SJSA1 (cell line): ENCODE measurements around the gene RCHY1. TPM values are rescaled to one million over a fixed set of nuclear protein-coding genes. Genes with fewer than 3 reads are reported as not detected.
A peak's percentile ranks its signal among the peaks of the same experiment; 100 is the strongest.
"Not testable (repeated sequence)": the region's sequence is repeated elsewhere in the genome, so short reads cannot be mapped to it uniquely, and the experiment has no call there.

Experiments
- DNase-seq, 2 experiments: peaks; one replicate each; pipeline ENCODE4 v3.0.0-alpha.2; 2015 to 2020; ENCODE audit warnings: low spot score in 2 of 2, low read depth in 1 of 2
- H3K27ac ChIP-seq: fragments of 250-450 bp; sonication (Bioruptor Pico); 2 replicates; pipeline ENCODE4 v1.5.1; 2020; ENCODE audit warnings: mild to moderate bottlenecking, moderate library complexity
- H3K27me3 ChIP-seq: fragments of 250-450 bp; sonication (Bioruptor Pico); replicated peaks from 2 replicates; pipeline ENCODE4 v1.5.1; 2020; ENCODE audit warnings: mild to moderate bottlenecking, moderate library complexity
- H3K36me3 ChIP-seq: fragments of 250-450 bp; sonication (Bioruptor Pico); 2 replicates; pipeline ENCODE4 v1.5.1; 2020; ENCODE audit warnings: mild to moderate bottlenecking
- H3K4me1 ChIP-seq: fragments of 250-450 bp; sonication (Bioruptor Pico); replicated peaks from 2 replicates; pipeline ENCODE4 v1.6.1; 2021; ENCODE audit warnings: mild to moderate bottlenecking
- H3K4me3 ChIP-seq: fragments of 250-450 bp; sonication (Bioruptor Pico); 2 replicates; pipeline ENCODE4 v1.5.1; 2020; ENCODE audit warnings: mild to moderate bottlenecking
- H3K9me3 ChIP-seq: fragments of 250-450 bp; sonication (Bioruptor Pico); replicated peaks from 2 replicates; pipeline ENCODE4 v1.5.1; 2020; ENCODE audit warnings: mild to moderate bottlenecking
- total RNA-seq: library from RNA; depleted of rRNA; stranded (reverse); fragments of >200 nt; shearing (Covaris generic); gene quantifications from 2 replicates; pipeline ENCODE4 v1.2.3, GENCODE V29; 2014; rRNA removed

RCHY1 gene
- 23.2 and 34.0 TPM in 2 replicates for total RNA-seq

DNA sequence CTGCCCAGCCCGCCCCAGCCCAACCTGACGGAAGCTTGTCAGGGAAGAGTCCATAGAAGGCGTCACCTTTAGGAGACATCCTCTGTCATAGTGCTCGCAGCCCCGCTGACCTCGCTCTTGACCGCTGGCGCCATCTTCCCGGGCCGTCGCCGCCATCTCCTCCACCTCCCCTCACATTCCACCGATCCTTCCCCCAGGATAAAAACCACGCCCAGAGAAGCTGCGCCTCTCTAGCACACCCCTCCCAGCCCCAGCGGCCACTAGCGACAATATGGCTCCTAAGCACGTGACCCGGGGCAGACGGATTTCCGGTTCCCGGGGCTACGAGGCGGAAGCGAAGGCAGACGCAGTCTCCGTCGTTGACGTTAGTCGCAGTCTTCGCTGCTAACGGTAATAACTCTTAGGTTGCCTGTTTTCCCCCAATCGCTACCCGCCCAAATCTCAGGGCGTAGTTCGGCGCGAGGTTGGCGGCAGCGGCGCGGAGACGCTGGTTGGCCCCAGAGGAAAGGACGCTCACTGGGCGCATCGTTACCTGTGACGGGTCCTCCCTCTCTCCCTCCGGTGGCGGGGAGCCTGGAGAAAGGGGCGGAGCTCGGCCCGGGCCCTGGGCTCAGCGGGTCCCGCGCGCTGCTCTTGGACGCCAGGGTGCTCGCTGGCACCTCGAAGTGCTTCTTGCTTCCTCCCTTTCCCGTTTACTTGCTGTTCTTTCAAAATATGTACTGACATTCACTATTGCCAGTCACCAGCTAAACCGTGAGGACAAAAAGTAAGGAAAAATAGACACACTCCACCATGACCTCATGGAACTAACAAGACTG lies at the start of gene RCHY1, which contains the start of gene THAP6:
RCHY1 (minus strand) TSS at position 273 of the 818 bp plus-strand sequence; CDS start at position 156, 117 bp downstream.
THAP6 (plus strand) TSS at position 343 of the 818 bp plus-strand sequence. CDS start 980 bp downstream, outside the sequence.
- peak within 1 kb of the TSS; percentile 82 for H3K4me3 ChIP-seq
- peak; percentile 97 to 98 for DNase-seq
- peaks cover 38% of the 10 kb centered on the region for H3K36me3 ChIP-seq
- no peaks in the 10 kb centered on the region for H3K27me3 ChIP-seq
- H3K4me1 ChIP-seq = peaks cover 23% of the 10 kb centered on the region
- H3K9me3 ChIP-seq = no peaks in the 10 kb centered on the region
- peak within 1 kb of the TSS; percentile 85 for H3K27ac ChIP-seq

DNA sequence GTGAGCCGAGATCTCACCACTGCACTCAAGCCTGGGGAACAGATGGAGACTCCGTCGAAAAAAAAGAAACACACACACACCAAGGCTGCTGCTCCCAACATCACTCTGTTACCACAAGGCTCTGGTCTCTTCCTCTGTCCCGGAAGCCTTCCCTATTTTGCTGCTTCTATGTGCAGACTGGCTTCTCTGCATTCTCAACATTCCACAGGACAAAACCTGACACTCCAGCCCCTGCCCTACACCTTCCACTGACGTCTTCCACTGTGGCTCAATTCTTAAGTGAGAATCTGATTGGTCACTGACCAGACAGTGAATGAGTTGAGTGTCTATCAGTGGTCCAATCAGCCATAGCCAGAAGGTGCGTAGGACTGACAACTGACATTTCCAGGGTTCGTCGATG lies 47.6 kb upstream of the RCHY1 start:
- no peak for DNase-seq

DNA sequence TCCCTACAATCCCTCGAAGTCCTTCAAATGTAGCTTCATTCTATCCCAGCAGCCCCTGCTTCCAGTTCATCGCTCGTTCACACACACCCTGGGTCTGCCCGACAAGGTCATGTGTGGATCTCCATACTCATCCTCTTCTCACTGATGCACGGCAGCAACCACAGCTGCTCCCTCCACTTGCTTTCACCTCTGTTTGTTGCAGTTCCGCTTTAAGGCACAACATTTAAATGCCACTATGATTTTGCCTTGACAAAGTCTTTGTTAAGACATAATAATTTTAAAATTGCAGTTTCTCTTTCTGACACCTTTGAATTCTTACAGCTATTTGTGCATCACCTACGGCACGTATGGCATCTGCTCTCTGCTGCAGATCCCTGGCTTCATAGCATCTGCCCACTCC lies 43.5 kb upstream of the RCHY1 start:
- Histone ChIP-seq H3K4me3 (no peak overlapping the region), H3K27ac (no peak overlapping the region)

More for the DNA sequence above, 47.6 kb upstream of the RCHY1 start:
- Histone ChIP-seq H3K27ac (no peak overlapping the region), H3K36me3 (no peaks in the 10 kb centered on the region), H3K4me3 (no peak overlapping the region), H3K4me1 (no peaks in the 10 kb centered on the region), H3K9me3 (no peaks in the 10 kb centered on the region), H3K27me3 (peaks cover 4% of the 10 kb centered on the region; the same call in 1 of the 2 replicates)

DNA sequence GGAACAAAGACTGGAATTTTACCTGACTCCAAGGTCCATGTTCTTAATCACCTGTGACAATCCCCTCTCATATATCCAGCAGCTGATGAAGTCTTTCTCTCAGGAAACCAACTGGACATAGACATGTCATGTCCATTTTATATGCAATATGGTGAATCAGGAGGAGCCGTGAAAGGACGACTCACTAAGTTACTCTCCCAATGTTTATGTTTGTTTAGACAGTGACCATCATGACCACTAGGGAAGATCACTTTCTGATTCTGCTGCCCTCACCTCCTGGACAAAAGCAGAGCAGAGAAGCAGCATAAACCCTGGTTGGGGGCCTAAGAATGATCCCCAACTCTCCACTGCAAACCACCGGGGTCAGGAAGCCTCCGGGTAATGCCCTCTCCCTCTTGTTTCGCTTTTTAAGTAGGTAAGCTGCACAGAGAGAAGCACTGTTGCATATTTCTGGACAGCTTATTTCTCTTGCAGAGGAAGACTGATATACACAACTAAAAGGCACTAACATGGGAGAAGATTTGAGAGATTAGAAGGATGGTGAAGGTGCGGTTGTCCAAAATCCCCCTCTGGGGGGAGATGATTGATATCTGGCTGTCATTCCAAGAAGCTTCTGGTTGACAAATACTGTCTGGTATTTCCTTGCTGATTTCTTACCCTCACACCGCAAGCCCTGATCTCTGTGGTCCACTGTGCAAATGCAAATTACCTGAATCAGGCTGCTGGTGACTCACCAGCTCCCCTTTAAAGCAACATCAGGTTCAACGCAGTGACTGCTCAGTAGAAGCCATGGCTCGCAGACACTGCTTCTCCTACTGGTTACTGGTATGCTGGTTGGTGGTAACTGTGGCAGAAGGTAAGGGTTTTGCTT lies 41.3 kb upstream of the RCHY1 start, which contains the start of gene ODAPH:
ODAPH (plus strand) TSS at position 773 of the 871 bp plus-strand sequence; CDS start at position 790, 17 bp downstream.
- DNase-seq = peak in 1 of 2 experiments; percentile 20
- Histone ChIP-seq H3K4me3 (no peak within 1 kb of the TSS), H3K9me3 (no peaks in the 10 kb centered on the region), H3K4me1 (peaks cover 11% of the 10 kb centered on the region), H3K27me3 (peaks cover 5% of the 10 kb centered on the region; the same call in 1 of the 2 replicates), H3K36me3 (no peaks in the 10 kb centered on the region), H3K27ac (no peak within 1 kb of the TSS)

More for the DNA sequence above, 43.5 kb upstream of the RCHY1 start:
- H3K36me3 ChIP-seq = no peaks in the 10 kb centered on the region
- H3K4me1 ChIP-seq = peaks cover 11% of the 10 kb centered on the region
- H3K9me3 ChIP-seq = no peaks in the 10 kb centered on the region
- H3K27me3 ChIP-seq = peaks cover 5% of the 10 kb centered on the region; the same call in 1 of the 2 replicates
- DNase-seq = no peak

DNA sequence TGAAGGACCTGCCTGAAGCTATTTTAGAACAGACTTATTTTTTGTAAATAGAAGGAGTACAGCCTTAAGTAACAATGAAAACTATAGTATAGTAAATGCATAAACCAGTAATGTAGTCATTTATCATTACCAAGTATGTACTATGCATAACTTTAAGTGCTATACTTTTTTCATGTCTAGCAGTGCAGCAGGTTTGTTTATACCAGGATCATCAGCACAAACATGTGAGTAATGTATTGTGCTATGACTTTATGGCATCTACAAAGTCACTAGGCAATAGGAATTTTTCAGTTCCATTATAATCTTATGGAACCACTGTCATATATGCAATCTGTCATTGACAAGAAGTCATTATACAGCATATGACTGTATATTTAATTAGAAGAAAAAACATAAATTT lies 38.2 kb upstream of the RCHY1 start:
- peaks cover 11% of the 10 kb centered on the region for H3K4me1 ChIP-seq
- no peaks in the 10 kb centered on the region for H3K36me3 ChIP-seq
- DNase-seq = no peak
- H3K9me3 ChIP-seq = no peaks in the 10 kb centered on the region
- H3K27ac ChIP-seq = no peak overlapping the region
- H3K4me3 ChIP-seq = no peak overlapping the region
- peaks cover 5% of the 10 kb centered on the region; the same call in 1 of the 2 replicates for H3K27me3 ChIP-seq

DNA sequence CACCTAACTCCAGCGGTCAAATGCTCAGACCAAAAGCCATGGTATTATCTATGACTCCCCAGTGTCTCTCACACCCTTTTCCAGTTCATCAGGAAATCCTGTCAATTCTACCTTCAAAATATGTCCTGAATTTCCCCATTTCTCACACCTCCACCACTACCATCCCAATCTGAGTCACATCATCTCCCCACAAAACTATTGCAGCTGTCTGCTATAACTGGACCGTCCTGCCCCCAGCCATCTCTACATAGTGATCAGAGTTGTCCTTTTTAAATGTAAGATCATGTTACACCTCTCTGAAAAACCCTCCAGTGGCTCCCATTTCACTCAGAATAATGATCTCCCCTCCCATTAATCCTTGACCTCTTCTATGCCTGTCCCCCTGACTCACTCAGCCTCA lies 34.8 kb upstream of the RCHY1 start:
- no peak overlapping the region for H3K4me3 ChIP-seq

DNA sequence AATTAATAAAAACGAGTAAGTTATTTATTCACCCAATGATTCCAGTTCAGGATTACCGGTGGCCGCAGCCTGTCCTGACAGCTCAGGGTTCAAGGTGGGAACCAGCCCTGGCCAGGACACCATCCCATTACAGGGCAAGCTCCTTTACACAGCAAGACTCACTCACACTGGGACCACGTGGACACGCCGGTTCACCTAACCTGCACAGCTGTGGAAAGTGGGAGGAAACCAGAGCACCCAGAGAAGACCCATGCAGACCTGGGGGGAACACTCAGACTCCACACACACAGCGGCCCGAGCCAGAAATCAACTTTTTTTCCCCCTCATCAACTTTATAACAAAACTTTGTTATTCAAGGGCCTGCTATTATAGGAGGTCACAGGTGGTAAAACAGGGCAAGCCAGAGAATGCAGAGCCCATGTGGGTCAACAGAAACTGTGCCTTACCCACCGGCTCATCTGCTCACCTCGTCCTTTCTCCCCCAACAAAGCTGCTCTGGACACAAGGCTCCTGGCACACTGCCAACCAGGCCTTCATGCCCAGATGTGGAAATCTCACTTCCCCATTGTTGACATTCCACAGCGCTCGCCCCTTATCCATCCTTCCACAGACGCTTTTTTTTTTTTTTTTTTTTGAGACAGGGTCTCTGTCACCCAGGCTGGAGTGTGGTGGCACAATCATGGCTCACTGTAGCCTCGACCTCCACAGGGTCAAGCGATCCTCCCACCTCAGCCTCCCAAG lies 33.6 kb upstream of the RCHY1 start:
- H3K36me3 ChIP-seq = no peaks in the 10 kb centered on the region
- H3K4me3 ChIP-seq = no peak overlapping the region
- no peaks in the 10 kb centered on the region for H3K4me1 ChIP-seq
- DNase-seq = no peak
- no peaks in the 10 kb centered on the region for H3K9me3 ChIP-seq
- no peak overlapping the region for H3K27ac ChIP-seq
- no peaks in the 10 kb centered on the region for H3K27me3 ChIP-seq

More for the DNA sequence above, 34.8 kb upstream of the RCHY1 start:
- Histone ChIP-seq H3K27ac (no peak overlapping the region), H3K9me3 (no peaks in the 10 kb centered on the region), H3K27me3 (no peaks in the 10 kb centered on the region), H3K36me3 (no peaks in the 10 kb centered on the region), H3K4me1 (no peaks in the 10 kb centered on the region)
- DNase-seq = no peak

DNA sequence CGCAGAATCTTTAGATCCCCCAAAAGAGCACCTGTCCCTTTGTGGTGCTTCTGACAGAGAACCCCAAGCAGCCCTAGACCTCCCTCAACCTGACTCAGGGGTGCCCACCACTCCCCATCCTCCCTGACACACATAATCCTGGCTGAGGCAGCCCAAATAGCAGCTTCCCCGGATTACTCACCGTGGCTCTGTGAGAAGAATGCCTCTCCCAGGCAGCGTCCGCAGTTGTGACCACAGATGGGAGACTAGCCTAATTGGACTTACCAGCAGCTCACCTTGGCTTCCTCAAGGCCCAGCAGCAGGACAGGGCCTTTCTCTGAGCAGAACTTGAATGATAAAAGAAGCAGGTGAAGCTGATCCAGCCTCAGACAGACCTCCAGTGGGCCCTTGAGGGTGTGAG lies 31.3 kb upstream of the RCHY1 start:
- H3K4me1 ChIP-seq = no peaks in the 10 kb centered on the region
- no peaks in the 10 kb centered on the region for H3K27me3 ChIP-seq
- no peak overlapping the region for H3K4me3 ChIP-seq
- H3K36me3 ChIP-seq = no peaks in the 10 kb centered on the region
- no peak for DNase-seq
- H3K9me3 ChIP-seq = no peaks in the 10 kb centered on the region
- H3K27ac ChIP-seq = no peak overlapping the region

DNA sequence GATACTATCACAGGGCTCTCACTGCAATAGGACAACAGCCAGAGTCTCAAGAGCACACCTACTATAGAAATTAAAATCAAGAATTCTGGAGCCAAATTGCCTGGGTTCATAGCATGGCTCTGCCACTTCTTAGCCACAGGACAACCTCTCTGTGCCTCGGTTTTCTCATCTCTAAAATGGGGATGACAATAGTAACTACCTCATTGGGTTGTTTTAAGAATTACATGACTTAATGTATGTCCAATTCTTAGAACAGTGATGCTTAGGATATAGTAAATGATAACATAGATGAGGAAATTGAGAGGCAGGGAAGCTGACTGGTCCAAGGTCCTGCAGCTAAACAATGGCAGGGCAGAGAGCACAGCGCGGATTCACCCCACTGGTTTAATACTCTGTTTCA lies 30.7 kb upstream of the RCHY1 start:
- H3K9me3 ChIP-seq = no peaks in the 10 kb centered on the region
- H3K4me1 ChIP-seq = no peaks in the 10 kb centered on the region
- no peaks in the 10 kb centered on the region for H3K36me3 ChIP-seq

DNA sequence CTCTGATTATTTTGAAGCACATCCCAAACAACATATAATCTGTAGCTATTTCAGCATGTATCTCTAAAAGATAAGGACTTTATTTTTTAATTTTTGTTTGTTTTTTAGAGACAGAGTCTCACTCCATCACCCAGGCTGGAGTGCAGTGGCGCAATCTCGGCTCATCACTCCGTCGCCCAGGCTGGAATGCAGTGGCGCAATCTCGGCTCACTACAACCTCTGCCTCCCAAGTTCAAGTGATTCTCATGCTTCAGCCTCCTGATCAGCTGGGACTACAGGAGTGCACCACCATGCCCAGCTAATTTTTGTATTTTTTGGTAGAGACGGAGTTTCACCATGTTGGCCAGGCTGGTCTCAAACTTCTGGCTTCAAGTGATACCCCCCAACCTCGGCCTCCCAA lies 30.0 kb upstream of the RCHY1 start:
- H3K9me3 ChIP-seq, H3K4me3 ChIP-seq, DNase-seq, H3K27me3 ChIP-seq, H3K4me1 ChIP-seq, H3K27ac ChIP-seq, H3K36me3 ChIP-seq: not testable (repeated sequence)

More for the DNA sequence above, 30.7 kb upstream of the RCHY1 start:
- Histone ChIP-seq H3K27me3 (no peaks in the 10 kb centered on the region), H3K4me3 (no peak overlapping the region), H3K27ac (no peak overlapping the region)
- no peak for DNase-seq

DNA sequence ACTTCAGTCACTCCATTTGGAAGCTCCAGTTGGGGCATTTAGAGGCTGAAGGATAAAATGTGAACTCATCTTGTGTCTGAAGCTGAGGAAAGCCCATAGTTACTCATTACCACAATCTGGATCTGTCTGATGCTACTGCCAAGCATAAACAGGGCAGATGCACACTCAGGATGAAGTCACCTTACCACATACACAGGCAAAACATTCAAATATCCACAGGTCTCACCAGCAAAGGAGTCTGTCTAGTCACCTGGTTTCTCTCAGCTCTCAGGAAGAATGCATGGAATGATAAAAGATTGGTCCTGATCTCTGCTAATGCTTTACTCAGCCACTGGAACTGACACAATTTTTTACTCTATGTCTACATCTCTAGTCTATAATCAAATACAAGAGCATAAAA lies 28.6 kb upstream of the RCHY1 start:
- no peak for DNase-seq
- no peaks in the 10 kb centered on the region for H3K9me3 ChIP-seq
- no peak overlapping the region for H3K27ac ChIP-seq
- H3K4me3 ChIP-seq = no peak overlapping the region
- no peaks in the 10 kb centered on the region for H3K36me3 ChIP-seq
- no peaks in the 10 kb centered on the region for H3K4me1 ChIP-seq
- H3K27me3 ChIP-seq = no peaks in the 10 kb centered on the region

DNA sequence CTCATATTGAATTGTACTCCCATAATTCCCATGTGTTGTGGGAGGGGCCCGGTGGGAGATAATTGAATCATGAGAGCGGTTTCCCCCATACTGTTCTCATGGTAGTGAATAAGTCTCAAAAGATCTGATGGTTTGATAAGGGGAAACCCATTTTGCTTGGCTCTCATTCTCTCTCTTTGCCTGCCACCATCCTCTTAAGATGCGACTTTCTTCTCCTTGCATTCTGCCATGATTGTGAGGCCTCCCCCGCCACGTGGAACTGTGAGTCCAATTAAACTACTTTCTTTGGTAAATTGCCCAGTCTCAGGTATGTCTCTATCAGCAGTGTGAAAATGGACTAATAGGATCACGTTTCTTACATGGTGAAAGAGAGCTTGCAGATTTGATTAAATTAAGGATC lies 23.1 kb upstream of the RCHY1 start:
- not testable (repeated sequence) for DNase-seq, H3K4me3 ChIP-seq, H3K27me3 ChIP-seq, H3K36me3 ChIP-seq, H3K27ac ChIP-seq, H3K9me3 ChIP-seq, H3K4me1 ChIP-seq

DNA sequence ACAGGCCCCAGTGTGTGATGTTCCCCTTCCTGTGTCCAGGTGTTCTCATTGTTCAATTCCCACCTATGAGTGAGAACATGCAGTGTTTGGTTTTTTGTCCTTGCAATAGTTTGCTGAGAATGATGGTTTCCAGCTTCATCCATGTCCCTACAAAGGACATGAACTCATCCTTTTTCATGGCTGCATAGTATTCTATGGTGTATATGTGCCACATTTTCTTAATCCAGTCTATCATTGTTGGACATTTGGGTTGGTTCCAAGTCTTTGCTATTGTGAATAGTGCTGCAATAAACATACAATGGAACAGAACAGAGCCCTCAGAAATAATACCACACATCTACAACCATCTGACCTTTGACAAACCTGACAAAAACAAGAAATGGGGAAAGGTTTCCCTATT lies 19.7 kb upstream of the RCHY1 start:
- H3K4me1 ChIP-seq, H3K27me3 ChIP-seq, DNase-seq, H3K36me3 ChIP-seq, H3K27ac ChIP-seq, H3K9me3 ChIP-seq, H3K4me3 ChIP-seq: not testable (repeated sequence)
